HCT116 (cell line): ENCODE data around the gene LNP1.

Experiments
- CBX3 ChIP-seq: IDR thresholded peaks from 2 replicates; pipeline ENCODE4 v1.6.1; 2012; ENCODE audit warnings: low read depth
- TF ChIP-seq, protein P1 (sequence below), 3 experiments: fragments of 200-600 bp in 1 of 3; sonication (generic) in 1 of 3; IDR thresholded peaks in 2 of 3; conservative IDR thresholded peaks in 1 of 3; 2 replicates each; pipeline ENCODE4 v1.5.1; 2012 to 2017; ENCODE audit warnings: low read depth in 2 of 3, low read length in 2 of 3, antibody characterized with exemption in 1 of 3, borderline replicate concordance in 1 of 3, control low read depth in 1 of 3, mild to moderate bottlenecking in 1 of 3, mixed read lengths in 1 of 3, mixed run types in 1 of 3, moderate library complexity in 1 of 3; ENCODE audit not compliant: insufficient read depth in 1 of 3
- TF ChIP-seq, protein P2 (sequence below): IDR thresholded peaks from 2 replicates; pipeline ENCODE4 v1.6.1; 2011; ENCODE audit warnings: mild to moderate bottlenecking, low read length, moderate library complexity; ENCODE audit not compliant: insufficient replicate concordance; ENCODE audit errors: extremely low read depth

DNA sequence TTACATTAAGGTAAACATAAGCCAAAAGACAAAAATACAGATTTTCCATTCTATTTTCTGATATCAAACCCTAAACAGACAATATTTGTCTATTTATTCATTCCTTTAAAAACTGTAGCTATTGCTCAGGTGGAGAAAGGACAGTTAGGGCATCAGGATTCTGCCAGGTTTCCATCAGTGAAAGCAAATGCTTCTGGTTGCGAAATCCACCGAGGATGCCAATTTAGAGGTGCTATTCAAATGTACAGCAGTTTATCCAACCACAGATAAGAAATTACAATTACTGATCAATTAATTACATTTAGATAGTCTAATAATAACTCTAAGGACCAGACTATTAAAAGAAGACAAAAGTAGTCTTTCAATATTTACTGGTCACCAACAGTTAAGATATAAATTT is 4.4 kb upstream of the LNP1 start:
- TF ChIP-seq CBX3 = no peak
- TF ChIP-seq, protein P1, sequence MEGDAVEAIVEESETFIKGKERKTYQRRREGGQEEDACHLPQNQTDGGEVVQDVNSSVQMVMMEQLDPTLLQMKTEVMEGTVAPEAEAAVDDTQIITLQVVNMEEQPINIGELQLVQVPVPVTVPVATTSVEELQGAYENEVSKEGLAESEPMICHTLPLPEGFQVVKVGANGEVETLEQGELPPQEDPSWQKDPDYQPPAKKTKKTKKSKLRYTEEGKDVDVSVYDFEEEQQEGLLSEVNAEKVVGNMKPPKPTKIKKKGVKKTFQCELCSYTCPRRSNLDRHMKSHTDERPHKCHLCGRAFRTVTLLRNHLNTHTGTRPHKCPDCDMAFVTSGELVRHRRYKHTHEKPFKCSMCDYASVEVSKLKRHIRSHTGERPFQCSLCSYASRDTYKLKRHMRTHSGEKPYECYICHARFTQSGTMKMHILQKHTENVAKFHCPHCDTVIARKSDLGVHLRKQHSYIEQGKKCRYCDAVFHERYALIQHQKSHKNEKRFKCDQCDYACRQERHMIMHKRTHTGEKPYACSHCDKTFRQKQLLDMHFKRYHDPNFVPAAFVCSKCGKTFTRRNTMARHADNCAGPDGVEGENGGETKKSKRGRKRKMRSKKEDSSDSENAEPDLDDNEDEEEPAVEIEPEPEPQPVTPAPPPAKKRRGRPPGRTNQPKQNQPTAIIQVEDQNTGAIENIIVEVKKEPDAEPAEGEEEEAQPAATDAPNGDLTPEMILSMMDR (IDR thresholded peaks at IDR 0.05 in 2 of 3, conservative IDR thresholded peaks at IDR 0.05 in 1 of 3; ENCODE audit: borderline replicate concordance in 1 of 3, insufficient read depth in 1 of 3, low read depth in 2 of 3, low read length in 2 of 3) = no peak
- TF ChIP-seq, protein P2, sequence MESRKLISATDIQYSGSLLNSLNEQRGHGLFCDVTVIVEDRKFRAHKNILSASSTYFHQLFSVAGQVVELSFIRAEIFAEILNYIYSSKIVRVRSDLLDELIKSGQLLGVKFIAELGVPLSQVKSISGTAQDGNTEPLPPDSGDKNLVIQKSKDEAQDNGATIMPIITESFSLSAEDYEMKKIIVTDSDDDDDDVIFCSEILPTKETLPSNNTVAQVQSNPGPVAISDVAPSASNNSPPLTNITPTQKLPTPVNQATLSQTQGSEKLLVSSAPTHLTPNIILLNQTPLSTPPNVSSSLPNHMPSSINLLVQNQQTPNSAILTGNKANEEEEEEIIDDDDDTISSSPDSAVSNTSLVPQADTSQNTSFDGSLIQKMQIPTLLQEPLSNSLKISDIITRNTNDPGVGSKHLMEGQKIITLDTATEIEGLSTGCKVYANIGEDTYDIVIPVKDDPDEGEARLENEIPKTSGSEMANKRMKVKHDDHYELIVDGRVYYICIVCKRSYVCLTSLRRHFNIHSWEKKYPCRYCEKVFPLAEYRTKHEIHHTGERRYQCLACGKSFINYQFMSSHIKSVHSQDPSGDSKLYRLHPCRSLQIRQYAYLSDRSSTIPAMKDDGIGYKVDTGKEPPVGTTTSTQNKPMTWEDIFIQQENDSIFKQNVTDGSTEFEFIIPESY = no peak
